ENCODE measurements around the gene GIMAP5.
A peak's percentile ranks its signal among the peaks of the same experiment; 100 is the strongest.

The GIMAP5 gene

DNA sequence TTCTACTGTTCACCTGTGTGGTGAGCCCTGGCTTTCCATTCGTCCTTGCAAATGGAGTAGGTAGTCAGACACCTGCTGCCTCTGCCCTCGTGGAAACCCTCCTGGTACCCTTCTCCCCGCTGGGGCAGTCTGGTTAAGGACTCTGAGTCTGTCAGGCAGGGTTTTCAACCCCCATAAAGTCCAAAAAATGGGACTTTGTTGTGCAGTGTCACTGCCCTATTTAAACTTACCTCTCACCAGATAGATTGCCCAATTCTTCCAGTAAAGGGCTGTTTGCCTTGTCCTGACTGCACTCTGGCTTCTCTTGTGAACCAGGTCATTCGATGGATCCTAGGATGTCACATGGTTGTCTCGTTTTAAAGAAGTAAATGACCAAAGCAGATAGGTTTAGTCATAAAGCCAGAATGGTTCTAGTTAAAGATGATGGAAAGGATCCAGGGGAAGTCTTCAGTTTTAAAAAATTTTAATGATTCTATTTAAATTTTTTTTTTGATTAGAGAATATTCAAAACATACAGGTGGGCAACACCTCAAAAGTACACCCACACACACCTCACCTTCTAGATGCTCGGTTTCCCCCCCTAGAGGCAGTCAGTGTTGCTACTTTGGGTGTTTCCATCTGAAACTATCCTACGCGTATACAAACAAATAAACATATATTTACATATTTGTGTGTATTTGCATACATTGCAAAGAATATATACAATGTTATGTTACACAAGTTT, 41.0 kb downstream of the GIMAP5 start:
- DNase-seq, result no peak

DNA sequence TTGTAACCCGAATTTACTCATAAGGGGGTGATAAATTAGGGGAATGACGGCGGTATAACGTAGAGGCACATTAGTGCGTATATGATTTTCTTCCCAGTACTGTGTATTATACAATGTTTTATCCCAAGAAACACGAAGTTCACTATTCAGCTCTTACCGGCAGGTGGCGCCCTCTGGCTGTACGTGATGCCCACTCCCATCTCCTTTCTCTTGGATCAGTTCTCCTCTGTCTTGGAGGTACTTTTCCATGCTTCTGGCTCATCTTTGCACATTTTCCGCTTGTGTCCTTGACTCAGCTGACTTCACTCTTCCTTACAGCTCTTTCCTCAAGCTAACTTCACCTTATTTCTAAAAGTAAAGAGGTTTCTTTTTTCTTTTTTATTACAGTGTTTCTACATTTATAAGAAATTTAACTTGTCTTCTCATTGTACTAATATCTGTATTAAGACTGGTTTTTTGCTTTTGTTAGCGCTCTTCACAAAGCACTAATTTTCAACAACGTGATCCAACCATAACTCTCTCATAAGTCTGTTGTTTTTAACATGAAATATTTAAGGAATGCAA, 41.6 kb downstream of the GIMAP5 start:
- peak; percentile 79 for DNase-seq

- no peak for DNase-seq
Measured at GRCh38 chr7:150780292-150780691, 43.1 kb downstream of the GIMAP5 start.

DNA sequence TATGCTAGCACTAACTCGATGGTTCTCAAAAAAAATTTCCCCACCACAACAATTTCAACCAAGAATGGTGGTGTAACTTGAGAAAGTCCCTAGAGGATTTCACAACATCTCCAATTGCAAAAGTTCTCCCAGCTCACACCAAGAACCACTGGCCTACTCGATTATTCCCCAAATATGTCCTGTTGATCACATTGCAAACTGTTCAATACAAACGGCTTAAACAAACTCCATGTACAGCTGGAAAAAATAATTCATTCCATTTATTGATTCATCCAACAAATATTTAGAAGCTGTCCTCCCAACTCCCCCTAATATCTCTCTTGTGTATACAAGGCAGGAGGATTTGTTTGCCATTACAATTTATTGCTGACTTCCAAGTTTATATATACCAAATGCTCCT, 43.9 kb downstream of the GIMAP5 start:
- DNase-seq, result no peak

- no peak for DNase-seq
Measured at GRCh38 chr7:150781961-150782360, 44.7 kb downstream of the GIMAP5 start.

DNA sequence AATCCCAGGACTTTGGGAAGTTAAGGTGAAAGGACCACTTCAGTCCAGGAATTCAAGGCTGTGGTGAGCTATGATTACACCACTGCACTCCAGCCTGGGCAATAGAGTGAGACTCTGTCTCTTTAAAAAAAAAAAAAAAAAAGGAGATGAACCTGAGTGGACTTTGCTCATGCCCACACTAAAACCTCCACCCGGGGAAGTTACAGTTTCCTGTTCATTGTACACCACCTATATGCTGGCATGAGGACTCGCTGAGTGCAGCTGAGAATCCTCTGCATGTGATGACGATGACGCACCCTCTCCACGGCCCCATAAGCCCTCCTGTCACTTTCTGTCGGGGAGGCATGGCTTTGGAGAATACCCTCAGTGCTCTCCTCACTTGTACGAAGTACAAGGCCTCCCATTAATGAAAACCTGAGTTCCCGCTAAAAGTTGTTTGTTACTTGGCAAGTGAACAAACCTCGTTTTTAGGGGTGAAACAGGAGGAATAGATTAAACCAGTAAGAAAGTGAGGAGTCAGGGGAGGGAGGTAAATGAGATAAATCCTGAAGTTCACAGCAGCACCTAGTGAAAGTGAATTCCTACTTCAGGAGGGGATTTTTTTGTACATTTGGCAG, 47.0 kb downstream of the GIMAP5 start:
- no peak for DNase-seq

- DNase-seq, result no peak
Measured at GRCh38 chr7:150784954-150785353, 47.7 kb downstream of the GIMAP5 start.

- peak; percentile 14 for DNase-seq
Measured at GRCh38 chr7:150787321-150788281, 50.4 kb downstream of the GIMAP5 start.

- DNase-seq, result no peak
Measured at GRCh38 chr7:150788474-150789269, 51.5 kb downstream of the GIMAP5 start.

DNA sequence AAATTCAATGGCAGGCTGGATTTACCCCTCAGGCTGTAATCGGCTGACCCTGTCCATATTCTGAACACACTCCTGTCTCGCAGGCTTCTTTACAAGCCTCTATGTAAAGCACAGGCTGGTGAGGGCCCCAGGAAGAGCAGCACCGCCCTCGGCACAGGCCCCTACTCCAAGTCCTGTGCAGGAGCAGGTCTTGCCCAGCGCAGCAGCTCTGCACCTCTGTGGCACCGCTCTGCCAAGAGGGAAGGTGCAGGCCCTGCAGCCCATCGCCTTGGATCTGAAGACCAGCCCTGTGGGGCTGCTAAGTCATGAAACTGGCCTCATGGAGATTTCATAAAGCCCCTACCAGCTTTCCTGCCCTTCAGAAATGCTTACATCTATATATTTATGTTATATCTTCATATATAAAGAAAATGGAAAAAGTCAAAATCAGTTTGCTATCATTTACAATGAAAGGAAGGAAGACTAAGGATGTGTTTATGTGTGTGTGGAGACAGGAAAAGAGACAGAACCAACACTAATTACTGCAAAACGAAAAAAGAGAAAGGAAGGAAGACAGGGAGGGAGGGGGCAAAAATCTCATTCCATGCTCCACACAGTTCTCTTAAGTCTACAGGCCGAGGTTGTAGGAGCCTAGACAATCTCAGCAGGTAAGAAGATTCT, 53.3 kb downstream of the GIMAP5 start:
- no peak for DNase-seq

GRCh38 chr7:150791304-150791703, 54.1 kb downstream of the GIMAP5 start:
- DNase-seq, result no peak

- DNase-seq, result no peak
Measured at GRCh38 chr7:150791746-150792452, 54.7 kb downstream of the GIMAP5 start.
